Fibroblast of mammary gland (primary cell): Measurements from ENCODE around the gene NXNL1.

Experiments
- DNase-seq: peaks from one replicate; pipeline ENCODE4 v3.0.0-alpha.2; 2010; ENCODE audit warnings: low read depth
- H3K4me3 ChIP-seq: 2 replicates; pipeline ENCODE4 v1.5.1; 2011; ENCODE audit warnings: low read depth, mild to moderate bottlenecking, low read length, moderate library complexity; ENCODE audit not compliant: control insufficient read depth
- CTCF ChIP-seq: conservative IDR thresholded peaks from 2 replicates; pipeline ENCODE4 v1.5.1; 2011; ENCODE audit warnings: low read depth, low read length, inconsistent platforms; ENCODE audit not compliant: control insufficient read depth, insufficient read depth

The NXNL1 gene

GRCh38 chr19:17424743-17425365 is 35.9 kb downstream of the NXNL1 start:
- peak; percentile 34 for TF ChIP-seq CTCF
- DNase-seq, result peak; percentile 23
- H3K4me3 ChIP-seq, result no peak overlapping the region

- no peak for DNase-seq
- TF ChIP-seq CTCF, result no peak
- H3K4me3 ChIP-seq, result no peak overlapping the region
These were observed 37.1 kb downstream of the NXNL1 start for GRCh38 chr19:17423429-17424208.

GRCh38 chr19:17421942-17422341 is 38.8 kb downstream of the NXNL1 start:
- no peak for DNase-seq
- no peak overlapping the region for H3K4me3 ChIP-seq
- no peak for TF ChIP-seq CTCF

- DNase-seq, result no peak
- H3K4me3 ChIP-seq, result peak overlapping the region; percentile 78
- no peak for TF ChIP-seq CTCF
These were observed 40.2 kb downstream of the NXNL1 start for GRCh38 chr19:17420475-17420924.

GRCh38 chr19:17419621-17420474 is 40.9 kb downstream of the NXNL1 start, which contains the start of gene MVB12A:
Gene MVB12A, plus strand, starts transcription at chr19:17420047. Its CDS starts 89 bp downstream, at chr19:17420136.
- DNase-seq, result peak; percentile 99
- H3K4me3 ChIP-seq, result peak within 1 kb of the TSS; percentile 78
- TF ChIP-seq CTCF, result no peak

GRCh38 chr19:17419154-17419620 is 41.5 kb downstream of the NXNL1 start:
- H3K4me3 ChIP-seq, result peak overlapping the region; percentile 63
- no peak for TF ChIP-seq CTCF
- no peak for DNase-seq
